ENCODE data around the gene TTYH3.

The TTYH3 gene

GRCh38 chr7:2616387-2617324 lies 15.1 kb upstream of the TTYH3 start:
- Histone ChIP-seq H3K23ac (ENCODE audit: low read length) (no peak overlapping the region), H4K8ac (ENCODE audit: low read depth, low read length) (no peak overlapping the region), H4K12ac (ENCODE audit: low read depth, low read length) (no peak overlapping the region), H3K9ac (ENCODE audit: low read length) (no peak overlapping the region), H3K27me3 (ENCODE audit: insufficient read depth, low read length) (no peaks in the 10 kb centered on the region), H2BK5ac (ENCODE audit: low read depth, low read length, poor library complexity) (no peak overlapping the region), H3K36me3 (ENCODE audit: control insufficient read depth in 1 of 2, insufficient read depth in 2 of 2, low read length in 2 of 2) (no peaks in the 10 kb centered on the region), H3K4me2 (ENCODE audit: low read length) (no peak overlapping the region), H3K79me1 (ENCODE audit: low read length) (peaks cover 2% of the 10 kb centered on the region), H2AFZ (ENCODE audit: insufficient read depth, low read length, poor library complexity) (no peak overlapping the region), H3K4me3 (ENCODE audit: low read depth, low read length) (no peak overlapping the region), H3K4ac (ENCODE audit: low read depth, low read length) (no peak overlapping the region), H2BK12ac (ENCODE audit: low read length) (no peak overlapping the region), H2AK5ac (ENCODE audit: low read length) (no peak overlapping the region), H3K4me1 (ENCODE audit: control insufficient read depth in 1 of 2, insufficient read depth in 2 of 2, low read length in 2 of 2) (peaks cover 5 to 10% of the 10 kb centered on the region in 2 experiments), H2BK120ac (ENCODE audit: insufficient read depth, low read length, poor library complexity) (no peak overlapping the region), H4K91ac (ENCODE audit: low read depth, low read length) (no peak overlapping the region), H3K9me3 (ENCODE audit: insufficient read depth, low read depth, low read length) (no peaks in the 10 kb centered on the region), H3K27ac (ENCODE audit: low read depth, low read length) (no peak overlapping the region), H3K14ac (ENCODE audit: low read length) (no peak overlapping the region), H3K18ac (ENCODE audit: low read length) (no peak overlapping the region), H3K79me2 (ENCODE audit: control insufficient read depth, insufficient read depth, low read length, poor library complexity) (peaks cover 4% of the 10 kb centered on the region)
- WGBS (ENCODE audit: extremely low coverage, insufficient coverage, insufficient read length) = no CpG with 5 or more reads among the region's 33 CpGs
- DNase-seq = no peak

- Histone ChIP-seq H3K14ac (ENCODE audit: low read length) (no peak overlapping the region), H2BK12ac (ENCODE audit: low read length) (no peak overlapping the region), H3K79me1 (ENCODE audit: low read length) (peaks cover 9% of the 10 kb centered on the region), H4K8ac (ENCODE audit: low read depth, low read length) (no peak overlapping the region), H4K91ac (ENCODE audit: low read depth, low read length) (no peak overlapping the region), H3K36me3 (ENCODE audit: control insufficient read depth in 1 of 2, insufficient read depth in 2 of 2, low read length in 2 of 2) (no peaks in the 10 kb centered on the region), H2AK5ac (ENCODE audit: low read length) (no peak overlapping the region), H2AFZ (ENCODE audit: insufficient read depth, low read length, poor library complexity) (no peak overlapping the region), H2BK120ac (ENCODE audit: insufficient read depth, low read length, poor library complexity) (no peak overlapping the region), H3K4ac (ENCODE audit: low read depth, low read length) (no peak overlapping the region), H3K9ac (ENCODE audit: low read length) (no peak overlapping the region), H4K12ac (ENCODE audit: low read depth, low read length) (no peak overlapping the region), H3K79me2 (ENCODE audit: control insufficient read depth, insufficient read depth, low read length, poor library complexity) (peaks cover 4% of the 10 kb centered on the region), H3K9me3 (ENCODE audit: insufficient read depth, low read depth, low read length) (no peaks in the 10 kb centered on the region), H2BK5ac (ENCODE audit: low read depth, low read length, poor library complexity) (no peak overlapping the region), H3K18ac (ENCODE audit: low read length) (no peak overlapping the region), H3K4me1 (ENCODE audit: control insufficient read depth in 1 of 2, insufficient read depth in 2 of 2, low read length in 2 of 2) (peaks cover 10 to 18% of the 10 kb centered on the region in 2 experiments), H3K27ac (ENCODE audit: low read depth, low read length) (no peak overlapping the region), H3K4me3 (ENCODE audit: low read depth, low read length) (no peak overlapping the region), H3K27me3 (ENCODE audit: insufficient read depth, low read length) (no peaks in the 10 kb centered on the region), H3K23ac (ENCODE audit: low read length) (no peak overlapping the region), H3K4me2 (ENCODE audit: low read length) (no peak overlapping the region)
- no peak for DNase-seq
- WGBS (ENCODE audit: extremely low coverage, insufficient coverage, insufficient read length) = no CpG with 5 or more reads among the region's 22 CpGs
These were observed 14.4 kb upstream of the TTYH3 start for GRCh38 chr7:2617325-2617905.

GRCh38 chr7:2619116-2619515 lies 12.7 kb upstream of the TTYH3 start:
- Histone ChIP-seq H3K27me3 (ENCODE audit: insufficient read depth, low read length) (no peaks in the 10 kb centered on the region), H2BK12ac (ENCODE audit: low read length) (no peak overlapping the region), H3K79me2 (ENCODE audit: control insufficient read depth, insufficient read depth, low read length, poor library complexity) (peaks cover 4% of the 10 kb centered on the region), H3K36me3 (ENCODE audit: control insufficient read depth in 1 of 2, insufficient read depth in 2 of 2, low read length in 2 of 2) (no peaks in the 10 kb centered on the region), H3K79me1 (ENCODE audit: low read length) (peaks cover 9% of the 10 kb centered on the region), H3K4me2 (ENCODE audit: low read length) (no peak overlapping the region), H4K8ac (ENCODE audit: low read depth, low read length) (no peak overlapping the region), H3K9me3 (ENCODE audit: insufficient read depth, low read depth, low read length) (no peaks in the 10 kb centered on the region), H2BK5ac (ENCODE audit: low read depth, low read length, poor library complexity) (no peak overlapping the region), H3K14ac (ENCODE audit: low read length) (no peak overlapping the region), H4K91ac (ENCODE audit: low read depth, low read length) (no peak overlapping the region), H4K12ac (ENCODE audit: low read depth, low read length) (no peak overlapping the region), H3K27ac (ENCODE audit: low read depth, low read length) (no peak overlapping the region), H2AK5ac (ENCODE audit: low read length) (no peak overlapping the region), H2BK120ac (ENCODE audit: insufficient read depth, low read length, poor library complexity) (no peak overlapping the region), H3K4me3 (ENCODE audit: low read depth, low read length) (no peak overlapping the region), H3K4me1 (ENCODE audit: control insufficient read depth in 1 of 2, insufficient read depth in 2 of 2, low read length in 2 of 2) (peaks cover 10 to 23% of the 10 kb centered on the region in 2 experiments), H3K4ac (ENCODE audit: low read depth, low read length) (no peak overlapping the region), H3K18ac (ENCODE audit: low read length) (no peak overlapping the region), H2AFZ (ENCODE audit: insufficient read depth, low read length, poor library complexity) (no peak overlapping the region), H3K23ac (ENCODE audit: low read length) (no peak overlapping the region), H3K9ac (ENCODE audit: low read length) (no peak overlapping the region)
- WGBS (ENCODE audit: extremely low coverage, insufficient coverage, insufficient read length) = no CpG with 5 or more reads among the region's 9 CpGs
- DNase-seq = no peak

- H3K9me3 ChIP-seq (ENCODE audit: insufficient read depth, low read depth, low read length) = no peaks in the 10 kb centered on the region
- peak overlapping the region; percentile 82 for H4K91ac ChIP-seq (ENCODE audit: low read depth, low read length)
- no peaks in the 10 kb centered on the region for H3K36me3 ChIP-seq (ENCODE audit: control insufficient read depth in 1 of 2, insufficient read depth in 2 of 2, low read length in 2 of 2)
- peak overlapping the region; percentile 48 for H2BK12ac ChIP-seq (ENCODE audit: low read length)
- H3K9ac ChIP-seq (ENCODE audit: low read length) = no peak overlapping the region
- no peak overlapping the region for H3K4me3 ChIP-seq (ENCODE audit: low read depth, low read length)
- no CpG with 5 or more reads among the region's 23 CpGs for WGBS (ENCODE audit: extremely low coverage, insufficient coverage, insufficient read length)
- H3K4me1 ChIP-seq (ENCODE audit: control insufficient read depth in 1 of 2, insufficient read depth in 2 of 2, low read length in 2 of 2) = peaks cover 10 to 23% of the 10 kb centered on the region in 2 experiments
- H3K4me2 ChIP-seq (ENCODE audit: low read length) = no peak overlapping the region
- H4K12ac ChIP-seq (ENCODE audit: low read depth, low read length) = peak overlapping the region; percentile 71
- H3K4ac ChIP-seq (ENCODE audit: low read depth, low read length) = no peak overlapping the region
- H3K79me1 ChIP-seq (ENCODE audit: low read length) = peaks cover 9% of the 10 kb centered on the region
- H2BK120ac ChIP-seq (ENCODE audit: insufficient read depth, low read length, poor library complexity) = no peak overlapping the region
- no peak overlapping the region for H3K23ac ChIP-seq (ENCODE audit: low read length)
- peak in 1 of 2 donors; percentile 14 for DNase-seq
- H3K27me3 ChIP-seq (ENCODE audit: insufficient read depth, low read length) = no peaks in the 10 kb centered on the region
- no peak overlapping the region for H3K18ac ChIP-seq (ENCODE audit: low read length)
- H3K14ac ChIP-seq (ENCODE audit: low read length) = peak overlapping the region; percentile 9
- H3K79me2 ChIP-seq (ENCODE audit: control insufficient read depth, insufficient read depth, low read length, poor library complexity) = peaks cover 4% of the 10 kb centered on the region
- H2AK5ac ChIP-seq (ENCODE audit: low read length) = no peak overlapping the region
- H3K27ac ChIP-seq (ENCODE audit: low read depth, low read length) = no peak overlapping the region
- H4K8ac ChIP-seq (ENCODE audit: low read depth, low read length) = peak overlapping the region; percentile 33
- peak overlapping the region; percentile 38 for H2AFZ ChIP-seq (ENCODE audit: insufficient read depth, low read length, poor library complexity)
- H2BK5ac ChIP-seq (ENCODE audit: low read depth, low read length, poor library complexity) = no peak overlapping the region
These were observed 10.5 kb upstream of the TTYH3 start for GRCh38 chr7:2621061-2621828.
